Esophagus muscularis mucosa (tissue), 3 donors: ENCODE data around the gene ANKRD33B.

Source experiments
- POLR2A ChIP-seq: fragments of 450-650 bp; IDR thresholded peaks from one replicate; pipeline ENCODE4 v1.6.1; 2017; ENCODE audit warnings: antibody characterized with exemption, moderate library complexity, mild to moderate bottlenecking, low read depth
- POLR2AphosphoS5 ChIP-seq, 2 donors: sonication (generic); formaldehyde crosslinking; IDR thresholded peaks; one replicate each; pipeline ENCODE4 v1.6.1; 2017; ENCODE audit warnings: antibody characterized with exemption in 2 of 2
- TF ChIP-seq, protein P1 (sequence below), 3 experiments: fragments of 200-600 bp in 2 of 3; fragments of 450-650 bp in 1 of 3; sonication (generic) in 2 of 3; IDR thresholded peaks; one replicate each; pipeline ENCODE4 v1.5.1; 2017 to 2019; ENCODE audit warnings: antibody characterized with exemption in 3 of 3, mild to moderate bottlenecking in 2 of 3, moderate library complexity in 1 of 3

DNA sequence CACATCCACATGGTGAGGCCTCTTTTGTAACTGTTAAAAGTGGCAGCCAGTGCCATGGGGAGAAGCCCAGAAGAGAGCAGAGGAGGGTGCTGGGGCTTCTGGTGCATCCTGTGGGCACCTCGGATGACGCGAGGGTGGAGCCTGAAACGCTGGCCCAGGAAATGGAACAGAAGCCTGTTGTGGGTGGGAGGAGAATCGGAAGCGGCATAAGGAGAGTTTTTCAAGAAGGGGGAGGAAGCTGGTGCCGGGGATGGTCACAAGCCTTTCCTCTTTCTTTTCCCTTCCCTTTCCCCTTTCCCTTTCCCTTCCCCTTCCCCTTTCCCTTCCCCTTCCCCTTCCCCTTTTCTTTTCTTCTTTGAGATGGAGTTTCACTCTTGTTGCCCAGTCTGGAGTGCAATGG is 12.9 kb downstream of the ANKRD33B start:
- TF ChIP-seq POLR2A, result no peak
- TF ChIP-seq, protein P1, sequence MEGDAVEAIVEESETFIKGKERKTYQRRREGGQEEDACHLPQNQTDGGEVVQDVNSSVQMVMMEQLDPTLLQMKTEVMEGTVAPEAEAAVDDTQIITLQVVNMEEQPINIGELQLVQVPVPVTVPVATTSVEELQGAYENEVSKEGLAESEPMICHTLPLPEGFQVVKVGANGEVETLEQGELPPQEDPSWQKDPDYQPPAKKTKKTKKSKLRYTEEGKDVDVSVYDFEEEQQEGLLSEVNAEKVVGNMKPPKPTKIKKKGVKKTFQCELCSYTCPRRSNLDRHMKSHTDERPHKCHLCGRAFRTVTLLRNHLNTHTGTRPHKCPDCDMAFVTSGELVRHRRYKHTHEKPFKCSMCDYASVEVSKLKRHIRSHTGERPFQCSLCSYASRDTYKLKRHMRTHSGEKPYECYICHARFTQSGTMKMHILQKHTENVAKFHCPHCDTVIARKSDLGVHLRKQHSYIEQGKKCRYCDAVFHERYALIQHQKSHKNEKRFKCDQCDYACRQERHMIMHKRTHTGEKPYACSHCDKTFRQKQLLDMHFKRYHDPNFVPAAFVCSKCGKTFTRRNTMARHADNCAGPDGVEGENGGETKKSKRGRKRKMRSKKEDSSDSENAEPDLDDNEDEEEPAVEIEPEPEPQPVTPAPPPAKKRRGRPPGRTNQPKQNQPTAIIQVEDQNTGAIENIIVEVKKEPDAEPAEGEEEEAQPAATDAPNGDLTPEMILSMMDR (IDR thresholded peaks at IDR 0.05), result no peak
- no peak for TF ChIP-seq POLR2AphosphoS5 (IDR thresholded peaks at IDR 0.05)
